ENCODE measurements around the gene CHD1. TPM values are rescaled to one million over a fixed set of nuclear protein-coding genes. Genes with fewer than 3 reads are reported as not detected.

Gene CHD1
- total and polyA plus RNA-seq, 2 of the 13 experiments (the other 11 are each of a cell fraction or from before 2014, with no cell fraction given): 22.8 to 55.9 TPM

DNA sequence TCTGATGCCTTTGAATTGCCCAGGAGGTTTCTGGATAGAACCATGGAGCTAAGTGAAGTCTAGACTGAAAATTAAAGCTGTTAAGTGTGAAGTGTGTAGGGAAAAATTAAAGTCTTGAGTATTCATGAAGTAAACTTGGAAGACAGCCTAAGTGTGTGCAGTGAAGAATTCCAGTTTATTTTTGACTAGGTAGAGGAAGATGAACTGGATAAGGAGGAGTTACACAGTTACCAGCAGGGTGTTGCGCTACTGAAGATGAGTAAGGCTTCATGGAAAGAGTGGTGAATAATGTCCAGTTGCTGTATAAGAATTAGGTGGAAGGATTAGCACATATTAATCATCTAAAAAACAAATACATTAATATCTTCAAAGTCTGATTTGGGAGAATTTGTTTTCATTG is 5.7 kb upstream of the CHD1 start:
- DNase-seq (ENCODE audit: low spot score) (no peak), ATAC-seq (no peak), FAIRE-seq (no peak)
- intact Hi-C loops (cut with micrococcal nuclease; ENCODE audit: unreplicated experiment) (no loop called here), in situ Hi-C loops (cut with HindIII; ENCODE audit: extremely low pct_ligation_motif_present, low pct_unique_long_range_greater_than_20kb) (no loop called here)
- whole genome bisulfite sequencing (ENCODE audit: low lambda C conversion rate): 96% methylated on average over 1 of the region's 1 CpG
- no peaks in the 10 kb centered on the region for H4K20me1 ChIP-seq (ENCODE audit: insufficient read depth, low read length)
- TF ChIP-seq ZNF549 (CRISPR knock-in tag; IDR thresholded peaks at IDR 0.05): no peak
- TF ChIP-seq HIVEP1 (CRISPR knock-in tag; IDR thresholded peaks at IDR 0.05): no peak
- no peak for TF ChIP-seq HOXA5 (CRISPR knock-in tag; IDR thresholded peaks at IDR 0.05)
- no peak for TF ChIP-seq AFF4 (CRISPR knock-in tag; IDR thresholded peaks at IDR 0.05)
- H2AFZ ChIP-seq (ENCODE audit: low read length): no peak overlapping the region
- H3K4me3 ChIP-seq (replicated peaks in 1 of 3; ENCODE audit: insufficient read depth in 1 of 3, low read depth in 2 of 3, low read length in 3 of 3): no peak overlapping the region
- BruUV-seq (replicated peaks): no TSS peak
- H3K36me3 ChIP-seq (replicated peaks in 1 of 2; ENCODE audit: control insufficient read depth in 1 of 2, insufficient read depth in 2 of 2, low read length in 2 of 2): no peaks in the 10 kb centered on the region
- no peak overlapping the region for H3K4me2 ChIP-seq (ENCODE audit: low read depth, low read length)
- POLR2A ChIA-PET: no interaction called here
- H3K9ac ChIP-seq (ENCODE audit: insufficient read depth, low read depth, low read length): no peak overlapping the region
- H3K4me1 ChIP-seq (ENCODE audit: insufficient read depth, low read length): peaks cover 28% of the 10 kb centered on the region
- H3K9me3 ChIP-seq (ENCODE audit: low read length): no peaks in the 10 kb centered on the region
- H3K27ac ChIP-seq (ENCODE audit: extremely low read length, insufficient read depth, low read length): no peak overlapping the region
- H3K79me2 ChIP-seq (ENCODE audit: insufficient read depth, low read length): peaks cover 12% of the 10 kb centered on the region
- CTCF ChIA-PET (ENCODE audit: low intra/inter-chr PET ratio, low total read pairs): no interaction called here
- no peaks in the 10 kb centered on the region; a peak in 1 of 5 replicates for H3K27me3 ChIP-seq (ENCODE audit: control insufficient read depth in 1 of 2, insufficient read depth in 2 of 2, low read length in 2 of 2)

DNA sequence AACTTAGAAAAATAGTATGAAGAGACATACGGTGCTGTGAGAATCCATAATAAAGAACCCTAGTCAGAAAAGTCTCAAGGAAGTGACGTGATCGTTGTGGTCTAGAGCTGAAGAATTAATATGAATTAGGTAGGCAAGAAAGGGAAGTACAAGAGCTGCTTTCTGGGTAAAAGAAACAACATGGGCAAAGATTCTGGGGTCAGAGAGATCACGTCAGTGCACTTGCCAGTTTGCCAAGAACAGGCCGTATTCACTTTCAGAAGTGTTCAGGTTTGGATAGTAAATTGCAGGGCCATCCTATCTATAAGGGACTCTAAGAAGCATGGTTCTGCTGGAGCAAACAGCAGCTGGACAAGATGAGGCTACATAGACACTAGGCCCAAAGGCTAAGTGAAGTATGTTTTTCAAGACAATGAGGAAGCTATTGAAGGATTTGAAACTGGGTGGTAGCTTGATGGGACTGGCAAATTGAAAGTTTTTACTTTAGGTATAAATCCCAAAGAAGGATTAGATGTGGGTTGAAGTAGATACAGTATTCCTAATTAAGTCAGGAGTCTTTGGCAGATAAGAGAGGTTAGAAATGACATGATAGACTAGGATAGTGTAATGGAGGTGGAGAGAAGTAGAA is 4.8 kb upstream of the CHD1 start:
- no TSS peak for BruUV-seq (replicated peaks)
- no peak overlapping the region for H3K27ac ChIP-seq (ENCODE audit: extremely low read length, insufficient read depth, low read length)
- no peaks in the 10 kb centered on the region for H3K9me3 ChIP-seq (ENCODE audit: low read length)
- no peaks in the 10 kb centered on the region for H4K20me1 ChIP-seq (ENCODE audit: insufficient read depth, low read length)
- intact Hi-C loops (cut with micrococcal nuclease; ENCODE audit: unreplicated experiment) (no loop called here), in situ Hi-C loops (cut with HindIII; ENCODE audit: extremely low pct_ligation_motif_present, low pct_unique_long_range_greater_than_20kb) (no loop called here)
- no peak overlapping the region for H3K4me2 ChIP-seq (ENCODE audit: low read depth, low read length)
- ATAC-seq (no peak), DNase-seq (ENCODE audit: low spot score) (no peak), FAIRE-seq (no peak)
- H3K36me3 ChIP-seq (replicated peaks in 1 of 2; ENCODE audit: control insufficient read depth in 1 of 2, insufficient read depth in 2 of 2, low read length in 2 of 2): no peaks in the 10 kb centered on the region
- H3K4me3 ChIP-seq (replicated peaks in 1 of 3; ENCODE audit: insufficient read depth in 1 of 3, low read depth in 2 of 3, low read length in 3 of 3): no peak overlapping the region
- CTCF ChIA-PET (ENCODE audit: low intra/inter-chr PET ratio, low total read pairs): no interaction called here
- WGBS (ENCODE audit: low lambda C conversion rate): 96% methylated on average over 5 of the region's 5 CpGs
- H2AFZ ChIP-seq (ENCODE audit: low read length): no peak overlapping the region
- no peak overlapping the region for H3K9ac ChIP-seq (ENCODE audit: insufficient read depth, low read depth, low read length)
- peaks cover 22% of the 10 kb centered on the region for H3K4me1 ChIP-seq (ENCODE audit: insufficient read depth, low read length)
- POLR2A ChIA-PET: no interaction called here
- H3K79me2 ChIP-seq (ENCODE audit: insufficient read depth, low read length): peaks cover 12% of the 10 kb centered on the region
- no peaks in the 10 kb centered on the region; a peak in 1 of 5 replicates for H3K27me3 ChIP-seq (ENCODE audit: control insufficient read depth in 1 of 2, insufficient read depth in 2 of 2, low read length in 2 of 2)
- no peak for TF ChIP-seq KIAA2018 (CRISPR knock-in tag; IDR thresholded peaks at IDR 0.05; ENCODE audit: borderline replicate concordance)

Data from HepG2 (cell line).